NCI-H345 treated with DMSO at 0.1 percent for 48 hours (cell line): ENCODE measurements around the gene FLRT2.

Experiments used
- DNase-seq: peaks from one replicate; lab custom pipeline; 2025; ENCODE audit not compliant: unreplicated experiment; lab: John Stamatoyannopoulos, UW

The FLRT2 gene

GRCh38 chr14:85562630-85563029, 32.7 kb downstream of the FLRT2 start:
- DNase-seq: no peak

DNA sequence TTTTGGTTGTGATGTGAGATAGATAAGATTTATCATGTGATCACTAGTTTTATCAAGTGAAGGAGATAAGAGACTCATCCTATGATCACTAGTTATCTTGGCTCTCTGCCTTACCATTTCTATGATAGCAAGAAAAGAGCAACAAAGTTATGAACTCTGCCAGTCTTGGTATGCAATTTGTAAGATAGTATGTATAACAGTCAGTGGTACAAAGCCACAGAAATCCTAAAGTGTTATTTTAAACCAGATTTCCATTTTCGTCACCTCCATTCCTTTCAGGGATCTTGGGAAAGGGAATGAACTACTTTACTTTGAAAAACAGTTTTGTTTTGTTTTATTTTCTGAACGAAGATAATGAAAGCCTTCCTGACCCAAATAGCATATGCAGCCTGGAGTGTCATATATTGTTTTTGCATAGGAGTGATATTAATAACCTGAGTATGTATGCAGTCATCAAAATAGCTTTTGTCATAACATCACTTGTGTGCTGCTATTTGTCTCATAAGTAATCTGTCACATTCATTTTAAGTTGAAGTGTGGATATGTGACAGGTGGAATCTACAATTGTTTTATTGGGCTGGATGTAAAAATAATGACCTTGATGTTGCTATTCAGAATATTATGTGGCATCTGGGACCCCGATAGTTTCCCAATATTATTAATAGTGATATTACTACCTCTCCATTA, 35.0 kb downstream of the FLRT2 start:
- DNase-seq: no peak

DNA sequence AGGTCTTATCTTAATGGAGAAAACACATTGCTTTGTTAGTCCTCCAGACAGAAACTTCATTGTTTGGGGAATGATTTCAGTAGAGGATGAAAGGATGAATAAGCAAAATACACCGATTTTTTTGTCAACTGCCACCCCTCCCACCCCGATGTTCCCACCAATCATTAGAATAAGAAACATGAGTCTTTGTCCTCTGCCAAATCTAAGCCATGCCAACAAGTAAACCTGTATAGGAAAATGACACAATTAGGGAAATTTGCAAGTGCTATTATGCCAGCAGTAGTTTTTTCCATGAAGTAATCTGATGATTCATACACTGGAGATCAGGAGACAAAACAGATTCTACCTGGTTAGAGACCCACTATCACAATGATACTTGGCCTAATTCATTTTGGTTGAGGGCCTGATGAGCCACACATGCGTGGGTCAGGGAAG, 35.9 kb downstream of the FLRT2 start:
- no peak for DNase-seq

- no peak for DNase-seq
Measured at GRCh38 chr14:85566603-85567002, 36.7 kb downstream of the FLRT2 start.

- DNase-seq: no peak
Measured at GRCh38 chr14:85572011-85572410, 42.1 kb downstream of the FLRT2 start.

DNA sequence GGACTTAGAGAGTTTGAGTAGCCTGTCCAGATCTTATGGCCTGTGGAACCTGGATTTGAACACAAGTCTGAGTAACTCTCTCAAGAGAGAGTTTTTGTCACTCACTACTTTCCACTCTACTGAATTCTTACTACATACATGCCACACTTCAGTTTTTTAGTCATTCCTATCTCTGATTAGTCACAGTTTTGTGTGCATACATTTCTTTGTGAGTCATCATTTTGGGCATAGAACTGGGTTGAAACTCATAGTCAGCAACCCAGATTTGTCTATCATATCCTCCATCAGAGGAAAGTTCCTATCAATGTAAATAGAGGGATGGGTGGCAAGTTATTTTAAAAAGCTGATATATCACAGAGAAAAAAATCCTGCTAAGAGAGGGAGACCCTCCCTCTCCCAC, 42.9 kb downstream of the FLRT2 start:
- DNase-seq: no peak

DNA sequence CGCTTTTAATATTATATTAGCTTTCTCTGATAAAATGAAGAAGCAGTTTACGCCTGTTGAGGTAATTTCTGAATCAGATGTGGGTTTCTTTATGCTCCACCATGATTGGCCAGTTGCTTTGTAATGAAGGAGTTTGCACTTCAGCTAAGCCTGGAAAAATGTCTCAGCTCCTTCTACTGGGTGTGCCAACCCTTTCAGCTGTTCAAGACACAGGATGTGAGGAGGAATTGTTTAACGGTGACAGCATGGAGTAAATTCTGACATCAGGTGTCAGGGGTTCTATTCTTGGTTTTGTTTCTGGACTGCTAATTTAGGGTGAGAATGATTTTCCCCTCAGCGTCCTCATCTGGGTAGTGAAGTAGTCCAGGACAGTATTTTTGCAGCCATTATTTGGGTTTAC, 43.5 kb downstream of the FLRT2 start:
- no peak for DNase-seq

DNA sequence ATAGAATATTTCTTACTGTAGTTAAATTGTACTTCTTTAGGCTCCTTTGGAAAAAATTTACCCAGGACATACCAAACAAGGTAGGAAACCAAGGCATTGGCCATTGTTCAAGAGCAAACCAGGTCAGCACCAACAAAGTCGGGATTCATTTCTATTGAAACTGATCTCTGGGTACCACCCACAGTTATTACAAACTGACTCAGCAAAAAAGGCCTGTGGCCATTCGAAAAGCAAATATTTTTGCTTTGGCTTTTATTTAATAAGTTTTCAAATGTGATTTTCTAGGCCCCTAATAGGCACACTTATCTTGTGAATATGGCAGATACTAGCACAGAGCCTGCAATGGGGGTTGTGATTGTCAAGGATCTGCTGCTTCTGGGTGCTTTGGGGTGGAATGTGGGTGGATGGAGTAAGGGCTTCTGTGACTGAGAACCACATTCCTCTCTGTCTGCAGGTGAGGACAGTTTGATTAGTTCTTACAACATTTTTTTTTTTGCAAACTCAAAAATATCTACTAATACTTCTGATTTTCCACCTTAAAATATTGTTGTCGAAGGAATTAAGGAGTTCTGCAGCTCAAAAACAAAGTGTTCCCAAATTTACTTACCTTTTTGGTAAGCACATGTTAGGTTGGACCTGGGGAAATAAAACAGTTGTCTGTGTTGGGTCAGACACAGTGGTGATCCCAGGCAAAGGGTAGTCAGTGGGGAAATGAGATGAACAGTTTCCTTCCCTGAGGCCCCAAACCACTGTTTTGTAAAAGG, 45.1 kb downstream of the FLRT2 start:
- DNase-seq: no peak

- no peak for DNase-seq
Measured at GRCh38 chr14:85575617-85575898, 45.6 kb downstream of the FLRT2 start.

DNA sequence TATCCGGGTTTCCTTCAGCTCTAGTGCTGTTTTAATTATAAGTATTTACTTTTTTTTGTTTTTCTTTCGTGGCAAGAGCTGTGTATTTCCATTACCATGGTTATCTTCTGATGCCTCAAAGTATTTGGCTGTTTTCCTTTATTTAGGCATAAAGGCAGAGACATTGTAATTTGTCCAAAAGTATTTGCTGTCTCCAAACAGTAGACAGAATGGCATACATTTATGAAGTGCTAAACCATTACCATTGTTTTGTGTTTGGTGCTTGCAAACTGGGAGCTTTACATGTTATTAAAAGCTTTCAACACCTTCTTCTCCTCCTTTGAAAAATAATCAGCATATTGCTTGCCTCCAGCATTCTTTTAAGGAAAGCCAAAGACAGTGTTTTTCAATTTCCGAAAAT, 46.3 kb downstream of the FLRT2 start:
- no peak for DNase-seq

- DNase-seq: no peak
Measured at GRCh38 chr14:85576848-85577542, 47.1 kb downstream of the FLRT2 start.

DNA sequence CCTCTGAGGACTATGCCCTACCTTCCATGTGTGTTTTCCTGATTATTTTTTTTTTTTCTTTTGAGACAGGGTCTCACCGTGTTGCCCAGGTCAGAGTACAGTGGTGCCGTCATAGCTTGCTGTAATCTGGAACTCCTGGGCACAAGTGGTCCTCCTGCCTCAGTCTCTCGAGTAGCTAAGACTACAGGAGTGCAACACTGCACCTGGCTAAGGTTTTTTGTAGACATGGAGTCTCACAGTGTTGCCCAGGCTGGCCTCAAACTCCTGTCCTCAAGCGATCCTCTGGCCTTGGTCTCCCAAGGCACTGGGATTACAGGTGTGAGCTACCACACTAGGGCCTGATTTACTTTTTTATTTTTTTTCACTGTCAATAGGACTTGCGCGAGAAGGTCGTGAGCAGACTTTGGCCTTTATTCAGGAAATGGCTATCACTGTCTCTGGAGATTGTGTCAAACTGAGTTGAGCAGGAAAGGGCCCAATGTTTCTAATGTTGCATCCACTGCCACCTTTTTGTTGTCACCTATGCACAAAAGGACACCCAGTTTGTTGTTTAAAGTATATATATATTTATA, 47.7 kb downstream of the FLRT2 start:
- no peak for DNase-seq

- no peak for DNase-seq
Measured at GRCh38 chr14:85578357-85578756, 48.4 kb downstream of the FLRT2 start.

- DNase-seq: no peak
Measured at GRCh38 chr14:85578930-85579329, 49.0 kb downstream of the FLRT2 start.

GRCh38 chr14:85579942-85580341, 50.0 kb downstream of the FLRT2 start:
- DNase-seq: no peak

GRCh38 chr14:85580536-85581140, 50.7 kb downstream of the FLRT2 start:
- no peak for DNase-seq

GRCh38 chr14:85581691-85582090, 51.7 kb downstream of the FLRT2 start:
- DNase-seq: no peak

DNA sequence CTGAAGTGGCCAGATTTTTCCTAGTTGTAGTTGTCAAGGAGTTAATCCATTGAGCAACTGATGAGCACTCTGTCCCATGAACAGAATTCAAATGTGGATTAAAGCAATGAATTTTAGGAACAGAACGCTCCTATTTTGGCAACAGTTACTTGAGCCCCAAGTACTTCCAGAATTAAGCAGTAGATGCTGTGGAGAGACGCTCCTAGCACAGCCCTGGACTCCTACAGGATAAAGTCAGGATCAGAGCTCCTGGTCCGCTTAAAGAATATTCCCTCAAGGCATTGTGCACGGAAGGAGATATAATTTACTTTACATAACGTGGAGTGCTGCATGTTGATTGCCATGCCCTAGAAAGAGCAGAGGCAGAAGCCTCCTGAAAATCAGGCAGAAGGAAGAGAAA, 53.4 kb downstream of the FLRT2 start:
- DNase-seq: no peak

DNA sequence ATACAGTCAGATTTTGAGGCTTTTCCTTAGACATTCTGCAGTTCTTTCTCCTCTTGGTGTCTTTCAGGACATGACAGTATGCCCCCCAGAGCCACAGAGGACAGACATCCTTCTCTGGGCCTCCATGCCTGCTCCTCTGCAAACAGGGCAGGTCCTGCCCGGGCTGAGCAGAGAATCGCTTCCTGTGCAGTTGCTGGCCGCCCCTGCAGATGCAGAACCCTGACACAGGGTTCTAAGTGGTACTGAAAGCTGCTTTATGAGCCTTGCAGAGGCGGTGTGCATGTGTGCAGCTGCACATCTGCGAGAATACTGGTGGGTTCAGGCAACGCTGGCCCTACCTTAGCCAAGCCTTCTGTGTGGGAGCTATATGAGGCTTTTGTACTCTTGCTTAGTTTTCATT, 54.5 kb downstream of the FLRT2 start:
- no peak for DNase-seq

DNA sequence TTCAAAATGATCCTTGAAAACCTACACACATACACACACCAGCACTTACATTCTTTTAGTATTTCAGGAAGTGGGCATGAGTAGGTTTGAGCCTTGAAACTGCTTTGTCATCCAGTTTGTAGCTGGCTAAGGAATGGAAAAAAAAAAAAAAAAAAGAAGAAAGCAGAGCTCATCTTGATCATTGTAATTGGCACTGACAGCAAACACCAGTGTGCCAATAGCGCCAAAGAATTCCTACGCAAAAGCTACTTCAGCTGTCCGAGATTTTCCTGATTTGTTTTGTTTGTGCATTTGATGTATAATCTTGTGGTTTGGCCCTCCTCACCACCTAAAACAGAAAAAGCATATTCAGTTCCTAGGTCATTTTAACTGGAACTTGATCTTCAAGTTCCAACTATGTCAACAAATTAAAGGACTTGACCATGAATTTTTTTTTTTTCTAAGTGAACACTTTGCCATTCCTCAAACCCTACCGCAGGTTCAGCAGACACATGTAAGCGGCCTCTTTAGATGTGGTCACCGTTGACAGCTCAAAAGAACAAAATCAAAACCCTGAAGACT, 57.3 kb downstream of the FLRT2 start:
- no peak for DNase-seq

- DNase-seq: no peak
Measured at GRCh38 chr14:85590784-85591183, 60.8 kb downstream of the FLRT2 start.
